Measurements from ENCODE around the gene SEC22A.

The SEC22A gene

GRCh38 chr3:123159926-123160635 is 41.7 kb upstream of the SEC22A start:
- Histone ChIP-seq H3K9ac (ENCODE audit: low read depth, low read length) (no peak overlapping the region), H3K9me3 (ENCODE audit: control insufficient read depth, insufficient read depth, low read length) (no peaks in the 10 kb centered on the region), H3K36me3 (ENCODE audit: control insufficient read depth, insufficient read depth, low read length) (peaks cover 46% of the 10 kb centered on the region), H3K4me1 (ENCODE audit: control insufficient read depth, insufficient read depth, low read length) (no peaks in the 10 kb centered on the region), H3K4me3 (ENCODE audit: low read depth, low read length) (no peak overlapping the region), H3K27me3 (ENCODE audit: control insufficient read depth, insufficient read depth, low read length) (no peaks in the 10 kb centered on the region)

GRCh38 chr3:123161167-123161566 is 40.6 kb upstream of the SEC22A start:
- Histone ChIP-seq H3K27me3 (ENCODE audit: control insufficient read depth, insufficient read depth, low read length) (no peaks in the 10 kb centered on the region), H3K4me3 (ENCODE audit: low read depth, low read length) (no peak overlapping the region), H3K36me3 (ENCODE audit: control insufficient read depth, insufficient read depth, low read length) (peaks cover 39% of the 10 kb centered on the region), H3K9me3 (ENCODE audit: control insufficient read depth, insufficient read depth, low read length) (no peaks in the 10 kb centered on the region), H3K9ac (ENCODE audit: low read depth, low read length) (no peak overlapping the region), H3K4me1 (ENCODE audit: control insufficient read depth, insufficient read depth, low read length) (no peaks in the 10 kb centered on the region)

GRCh38 chr3:123163141-123163540 is 38.6 kb upstream of the SEC22A start:
- Histone ChIP-seq H3K9ac (ENCODE audit: low read depth, low read length) (no peak overlapping the region), H3K9me3 (ENCODE audit: control insufficient read depth, insufficient read depth, low read length) (no peaks in the 10 kb centered on the region), H3K4me1 (ENCODE audit: control insufficient read depth, insufficient read depth, low read length) (no peaks in the 10 kb centered on the region), H3K4me3 (ENCODE audit: low read depth, low read length) (no peak overlapping the region), H3K36me3 (ENCODE audit: control insufficient read depth, insufficient read depth, low read length) (peaks cover 28% of the 10 kb centered on the region), H3K27me3 (ENCODE audit: control insufficient read depth, insufficient read depth, low read length) (no peaks in the 10 kb centered on the region)

GRCh38 chr3:123165163-123165562 is 36.6 kb upstream of the SEC22A start:
- Histone ChIP-seq H3K9ac (ENCODE audit: low read depth, low read length) (no peak overlapping the region), H3K4me3 (ENCODE audit: low read depth, low read length) (no peak overlapping the region), H3K4me1 (ENCODE audit: control insufficient read depth, insufficient read depth, low read length) (no peaks in the 10 kb centered on the region), H3K9me3 (ENCODE audit: control insufficient read depth, insufficient read depth, low read length) (no peaks in the 10 kb centered on the region), H3K27me3 (ENCODE audit: control insufficient read depth, insufficient read depth, low read length) (no peaks in the 10 kb centered on the region), H3K36me3 (ENCODE audit: control insufficient read depth, insufficient read depth, low read length) (peaks cover 24% of the 10 kb centered on the region)

GRCh38 chr3:123167686-123168085 is 34.1 kb upstream of the SEC22A start:
- H3K9me3 ChIP-seq (ENCODE audit: control insufficient read depth, insufficient read depth, low read length), result no peaks in the 10 kb centered on the region
- no peak overlapping the region for H3K9ac ChIP-seq (ENCODE audit: low read depth, low read length)
- no peaks in the 10 kb centered on the region for H3K27me3 ChIP-seq (ENCODE audit: control insufficient read depth, insufficient read depth, low read length)
- peaks cover 17% of the 10 kb centered on the region for H3K36me3 ChIP-seq (ENCODE audit: control insufficient read depth, insufficient read depth, low read length)
- no peaks in the 10 kb centered on the region for H3K4me1 ChIP-seq (ENCODE audit: control insufficient read depth, insufficient read depth, low read length)
- no peak overlapping the region for H3K4me3 ChIP-seq (ENCODE audit: low read depth, low read length)

- H3K9me3 ChIP-seq (ENCODE audit: control insufficient read depth, insufficient read depth, low read length), result no peaks in the 10 kb centered on the region
- H3K36me3 ChIP-seq (ENCODE audit: control insufficient read depth, insufficient read depth, low read length), result peaks cover 13% of the 10 kb centered on the region
- H3K27me3 ChIP-seq (ENCODE audit: control insufficient read depth, insufficient read depth, low read length), result no peaks in the 10 kb centered on the region
- H3K9ac ChIP-seq (ENCODE audit: low read depth, low read length), result no peak overlapping the region
- H3K4me3 ChIP-seq (ENCODE audit: low read depth, low read length), result no peak overlapping the region
- H3K4me1 ChIP-seq (ENCODE audit: control insufficient read depth, insufficient read depth, low read length), result no peaks in the 10 kb centered on the region
Measured at GRCh38 chr3:123168122-123168521, 33.6 kb upstream of the SEC22A start.

GRCh38 chr3:123168605-123169004 is 33.1 kb upstream of the SEC22A start:
- Histone ChIP-seq H3K9me3 (ENCODE audit: control insufficient read depth, insufficient read depth, low read length) (no peaks in the 10 kb centered on the region), H3K9ac (ENCODE audit: low read depth, low read length) (no peak overlapping the region), H3K4me1 (ENCODE audit: control insufficient read depth, insufficient read depth, low read length) (no peaks in the 10 kb centered on the region), H3K36me3 (ENCODE audit: control insufficient read depth, insufficient read depth, low read length) (peaks cover 13% of the 10 kb centered on the region), H3K27me3 (ENCODE audit: control insufficient read depth, insufficient read depth, low read length) (no peaks in the 10 kb centered on the region), H3K4me3 (ENCODE audit: low read depth, low read length) (no peak overlapping the region)

- no peaks in the 10 kb centered on the region for H3K4me1 ChIP-seq (ENCODE audit: control insufficient read depth, insufficient read depth, low read length)
- H3K9me3 ChIP-seq (ENCODE audit: control insufficient read depth, insufficient read depth, low read length), result no peaks in the 10 kb centered on the region
- no peak overlapping the region for H3K9ac ChIP-seq (ENCODE audit: low read depth, low read length)
- peaks cover 7% of the 10 kb centered on the region for H3K36me3 ChIP-seq (ENCODE audit: control insufficient read depth, insufficient read depth, low read length)
- no peaks in the 10 kb centered on the region for H3K27me3 ChIP-seq (ENCODE audit: control insufficient read depth, insufficient read depth, low read length)
- H3K4me3 ChIP-seq (ENCODE audit: low read depth, low read length), result no peak overlapping the region
Measured at GRCh38 chr3:123169492-123169929, 32.2 kb upstream of the SEC22A start.

- Histone ChIP-seq H3K36me3 (ENCODE audit: control insufficient read depth, insufficient read depth, low read length) (peaks cover 4% of the 10 kb centered on the region), H3K9ac (ENCODE audit: low read depth, low read length) (no peak overlapping the region), H3K27me3 (ENCODE audit: control insufficient read depth, insufficient read depth, low read length) (no peaks in the 10 kb centered on the region), H3K4me3 (ENCODE audit: low read depth, low read length) (no peak overlapping the region), H3K4me1 (ENCODE audit: control insufficient read depth, insufficient read depth, low read length) (no peaks in the 10 kb centered on the region), H3K9me3 (ENCODE audit: control insufficient read depth, insufficient read depth, low read length) (no peaks in the 10 kb centered on the region)
Measured at GRCh38 chr3:123169930-123170329, 31.8 kb upstream of the SEC22A start.

- Histone ChIP-seq H3K4me3 (ENCODE audit: low read depth, low read length) (no peak overlapping the region), H3K9me3 (ENCODE audit: control insufficient read depth, insufficient read depth, low read length) (no peaks in the 10 kb centered on the region), H3K4me1 (ENCODE audit: control insufficient read depth, insufficient read depth, low read length) (no peaks in the 10 kb centered on the region), H3K27me3 (ENCODE audit: control insufficient read depth, insufficient read depth, low read length) (no peaks in the 10 kb centered on the region), H3K36me3 (ENCODE audit: control insufficient read depth, insufficient read depth, low read length) (no peaks in the 10 kb centered on the region), H3K9ac (ENCODE audit: low read depth, low read length) (no peak overlapping the region)
Measured at GRCh38 chr3:123180791-123181190, 21.0 kb upstream of the SEC22A start.

GRCh38 chr3:123186695-123187094 is 15.0 kb upstream of the SEC22A start:
- no peaks in the 10 kb centered on the region for H3K4me1 ChIP-seq (ENCODE audit: control insufficient read depth, insufficient read depth, low read length)
- no peak overlapping the region for H3K9ac ChIP-seq (ENCODE audit: low read depth, low read length)
- H3K27me3 ChIP-seq (ENCODE audit: control insufficient read depth, insufficient read depth, low read length), result no peaks in the 10 kb centered on the region
- no peaks in the 10 kb centered on the region for H3K9me3 ChIP-seq (ENCODE audit: control insufficient read depth, insufficient read depth, low read length)
- no peak overlapping the region for H3K4me3 ChIP-seq (ENCODE audit: low read depth, low read length)
- H3K36me3 ChIP-seq (ENCODE audit: control insufficient read depth, insufficient read depth, low read length), result no peaks in the 10 kb centered on the region

GRCh38 chr3:123188058-123188457 is 13.7 kb upstream of the SEC22A start:
- H3K9me3 ChIP-seq (ENCODE audit: control insufficient read depth, insufficient read depth, low read length), result no peaks in the 10 kb centered on the region
- H3K9ac ChIP-seq (ENCODE audit: low read depth, low read length), result no peak overlapping the region
- no peaks in the 10 kb centered on the region for H3K27me3 ChIP-seq (ENCODE audit: control insufficient read depth, insufficient read depth, low read length)
- no peaks in the 10 kb centered on the region for H3K4me1 ChIP-seq (ENCODE audit: control insufficient read depth, insufficient read depth, low read length)
- H3K4me3 ChIP-seq (ENCODE audit: low read depth, low read length), result no peak overlapping the region
- no peaks in the 10 kb centered on the region for H3K36me3 ChIP-seq (ENCODE audit: control insufficient read depth, insufficient read depth, low read length)
